HG03135 (cell line): Measurements from ENCODE around the gene RAB32.
"Not testable (repeated sequence)": the region's sequence is repeated elsewhere in the genome, so short reads cannot be mapped to it uniquely, and the experiment has no call there.

ENCODE experiments used
- ATAC-seq: cut with Tn5 transposase; IDR thresholded peaks from one replicate; pipeline ENCODE4 v1.9.1; 2021; ENCODE audit warnings: mild to moderate bottlenecking, moderate library complexity; ENCODE audit not compliant: unreplicated experiment

Gene RAB32

GRCh38 chr6:146543211-146543939 lies at the start of gene RAB32:
TSS of gene RAB32 (plus strand) at chr6:146543833. CDS start at chr6:146543872, 39 bp downstream.
- peak; percentile 79 for ATAC-seq

GRCh38 chr6:146498309-146498708 lies 45.3 kb upstream of the RAB32 start:
- no peak for ATAC-seq

DNA sequence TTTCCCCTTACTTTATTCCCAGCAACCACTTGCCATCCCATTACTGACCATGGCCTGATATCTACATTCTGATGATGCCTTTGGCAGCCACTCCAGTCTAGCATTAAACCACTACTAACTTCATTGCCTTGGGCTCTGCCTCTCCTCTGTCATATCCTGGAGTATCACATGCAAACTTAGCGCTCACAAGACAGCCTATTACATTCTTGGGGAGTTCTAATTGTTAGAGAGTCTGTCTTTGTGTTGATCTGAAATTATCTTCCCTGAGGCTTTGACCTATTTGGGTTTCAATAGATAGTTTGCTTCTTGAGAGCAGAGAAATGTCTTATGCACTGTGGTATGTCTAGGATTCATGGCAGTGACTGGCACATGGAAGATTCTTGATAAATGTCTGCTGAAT lies 40.5 kb upstream of the RAB32 start:
- ATAC-seq: no peak

- no peak for ATAC-seq
Observed at GRCh38 chr6:146515212-146515611, 28.4 kb upstream of the RAB32 start.

- ATAC-seq: no peak
Observed at GRCh38 chr6:146526192-146526591, 17.4 kb upstream of the RAB32 start.

DNA sequence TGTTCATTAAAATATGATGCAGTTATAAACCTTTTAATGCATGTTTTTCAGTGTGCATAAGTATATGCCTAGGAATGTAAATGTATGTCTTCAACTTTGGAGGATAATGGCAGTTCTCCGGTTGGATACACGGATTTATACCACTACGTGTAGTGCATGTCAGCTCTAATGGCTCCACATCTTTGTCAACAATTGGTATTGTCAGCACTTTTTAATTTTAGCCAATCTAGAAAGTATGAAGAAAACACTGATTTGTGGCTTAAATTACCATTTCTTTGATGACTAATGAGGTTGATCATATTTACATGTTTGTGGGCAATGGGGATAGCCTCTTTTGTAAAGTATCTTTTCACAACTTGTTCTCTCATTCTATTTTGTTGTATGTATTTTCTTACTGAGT lies 10.9 kb upstream of the RAB32 start:
- no peak for ATAC-seq

GRCh38 chr6:146542881-146543210 lies 787 bp upstream of the RAB32 start:
- no peak for ATAC-seq

GRCh38 chr6:146543940-146544615 lies 445 bp downstream of the RAB32 start:
- peak; percentile 4 for ATAC-seq

- ATAC-seq: no peak
Observed at GRCh38 chr6:146544616-146545182, 1.1 kb downstream of the RAB32 start.

DNA sequence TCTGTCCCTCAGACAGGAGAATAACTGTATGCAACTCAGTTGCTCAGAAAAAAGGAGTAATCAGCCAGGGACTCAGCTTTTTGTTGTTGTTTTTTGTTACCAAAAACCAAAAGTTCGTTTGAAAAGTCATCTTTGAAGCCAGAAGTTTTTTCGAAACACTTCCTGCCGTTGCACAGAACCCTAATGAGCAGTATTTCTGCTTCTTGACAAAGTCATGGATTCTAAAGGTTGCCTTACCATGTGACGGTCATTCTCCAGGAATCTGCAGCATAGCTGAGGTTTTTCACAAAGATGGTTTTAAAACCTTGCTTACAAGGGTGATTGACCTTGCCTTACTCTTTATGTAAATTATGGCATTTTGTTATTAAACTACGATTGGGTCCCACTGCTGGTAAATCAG lies 1.9 kb downstream of the RAB32 start:
- no peak for ATAC-seq

- ATAC-seq: no peak
Observed at GRCh38 chr6:146546443-146547043, 2.9 kb downstream of the RAB32 start.

- ATAC-seq: no peak
Observed at GRCh38 chr6:146547889-146548288, 4.3 kb downstream of the RAB32 start.

- ATAC-seq: no peak
Observed at GRCh38 chr6:146548898-146549374, 5.3 kb downstream of the RAB32 start.

DNA sequence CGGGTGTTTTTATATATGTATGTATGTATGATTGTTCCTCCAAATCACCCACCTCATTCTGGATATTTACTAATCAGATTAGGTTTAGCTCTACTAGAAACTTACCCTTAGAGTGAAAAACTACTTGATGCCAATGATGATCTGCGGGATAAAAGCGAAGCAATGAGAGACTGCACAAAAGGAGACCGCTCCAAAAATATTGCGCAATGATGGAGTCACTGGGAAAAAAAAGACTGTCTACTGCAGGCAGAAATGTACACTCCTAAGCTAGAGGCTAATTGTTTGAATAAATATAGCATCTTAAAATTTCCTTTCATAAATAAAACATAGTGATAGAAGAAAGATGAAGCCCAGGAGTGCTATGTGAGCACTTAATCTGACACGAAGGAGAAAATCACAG lies 7.3 kb downstream of the RAB32 start:
- ATAC-seq: no peak

GRCh38 chr6:146551545-146551944 lies 7.9 kb downstream of the RAB32 start:
- no peak for ATAC-seq

GRCh38 chr6:146553377-146554135 lies 9.9 kb downstream of the RAB32 start:
- ATAC-seq: no peak

DNA sequence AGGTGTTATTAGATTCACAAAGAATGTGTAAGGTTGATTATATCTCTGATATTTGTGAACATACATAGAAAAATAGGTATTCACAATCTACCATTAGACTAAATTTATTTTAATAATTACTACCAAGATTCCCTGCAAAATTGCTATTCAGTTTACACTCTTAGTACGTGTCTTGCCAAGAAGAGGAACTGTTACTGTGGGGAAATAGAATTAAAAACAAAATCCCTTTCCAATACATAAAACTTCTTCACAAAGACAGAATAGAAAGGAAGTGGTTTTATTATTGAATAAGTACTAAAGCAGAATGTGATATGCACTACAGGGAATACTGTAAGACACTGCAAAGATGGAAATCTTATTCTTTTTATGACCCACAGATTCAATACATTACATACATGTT lies 17.0 kb downstream of the RAB32 start:
- ATAC-seq: no peak

- ATAC-seq: not testable (repeated sequence)
Observed at GRCh38 chr6:146566661-146567060, 23.0 kb downstream of the RAB32 start.

DNA sequence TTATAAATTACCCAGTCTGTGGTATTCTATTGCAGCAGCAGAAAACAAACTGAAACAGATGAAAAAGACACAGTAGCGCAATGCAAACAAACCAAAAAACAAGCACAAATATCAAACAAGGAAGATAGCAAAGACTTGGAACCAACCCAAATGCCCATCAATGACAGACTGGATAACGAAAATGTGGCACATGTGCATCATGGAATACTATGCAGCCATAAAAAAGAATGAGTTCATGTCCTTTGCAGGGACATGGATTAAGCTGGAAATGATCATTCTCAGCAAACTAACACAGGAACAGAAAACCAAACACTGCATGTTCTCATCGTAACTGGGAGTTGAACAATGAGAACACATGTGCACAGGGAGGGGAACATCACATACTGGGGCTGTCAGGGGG lies 25.0 kb downstream of the RAB32 start:
- not testable (repeated sequence) for ATAC-seq

DNA sequence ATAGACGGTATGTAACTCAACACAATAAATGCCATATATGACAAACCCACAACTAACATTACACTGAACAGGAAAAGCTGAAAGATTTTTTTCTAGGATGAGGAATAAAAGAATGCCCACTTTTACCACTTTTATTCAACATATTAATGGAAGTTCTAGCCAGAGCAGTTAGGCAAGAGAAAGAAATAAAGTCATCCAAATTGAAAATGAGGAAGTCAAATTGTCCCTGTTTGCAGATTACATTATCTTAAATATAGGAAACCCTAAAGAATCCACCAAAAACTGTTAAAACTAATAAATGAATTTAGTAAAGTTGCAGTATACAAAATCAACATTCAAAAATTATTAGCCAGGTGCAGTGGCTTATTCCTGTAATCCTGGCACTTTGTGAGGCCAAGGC lies 30.6 kb downstream of the RAB32 start:
- ATAC-seq: no peak

DNA sequence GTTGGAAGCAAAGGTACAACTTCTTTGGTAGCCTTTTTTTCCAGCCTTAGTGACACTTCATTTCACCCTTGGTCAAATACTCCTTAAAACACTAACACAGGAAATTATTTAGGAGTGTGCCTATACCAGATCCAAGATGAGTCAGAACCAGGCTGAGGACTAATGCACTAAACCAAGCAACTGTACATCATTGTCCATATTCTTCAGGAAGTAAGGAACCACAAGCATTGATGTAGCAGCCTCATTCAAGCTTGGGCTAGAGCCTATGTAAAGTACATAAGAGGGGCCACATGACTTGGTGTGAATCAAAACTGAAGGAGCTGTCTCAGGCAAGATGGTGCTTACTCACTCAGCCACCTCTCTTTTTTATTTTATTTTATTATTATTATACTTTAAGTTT lies 34.4 kb downstream of the RAB32 start:
- ATAC-seq: no peak
